Neural crest cell (in vitro differentiated cells): ENCODE data around the gene CYTL1. TPM values are rescaled to one million over a fixed set of nuclear protein-coding genes. Genes with fewer than 3 reads are reported as not detected.

Source experiments
- DNase-seq: peaks from one replicate; pipeline ENCODE4 v3.0.0; 2021; ENCODE audit warnings: low read depth, mixed read lengths, low spot score
- H3K27ac Mint-ChIP-seq: one replicate; pipeline ENCODE4 v1.8.0; 2021; ENCODE audit warnings: mild to moderate bottlenecking, mixed read lengths; ENCODE audit not compliant: unreplicated experiment
- H3K27me3 Mint-ChIP-seq: 2 replicates; pipeline ENCODE4 v1.8.0; 2021; ENCODE audit warnings: low read depth, mild to moderate bottlenecking, mixed read lengths
- H3K36me3 Mint-ChIP-seq: 2 replicates; pipeline ENCODE4 v1.8.0; 2021; ENCODE audit warnings: low read depth, mild to moderate bottlenecking, mixed read lengths
- H3K4me1 Mint-ChIP-seq: 2 replicates; pipeline ENCODE4 v1.8.0; 2021; ENCODE audit warnings: mixed read lengths
- H3K4me3 Mint-ChIP-seq: one replicate; pipeline ENCODE4 v1.8.0; 2021; ENCODE audit warnings: mild to moderate bottlenecking, mixed read lengths
- H3K9me3 Mint-ChIP-seq: 2 replicates; pipeline ENCODE4 v1.8.0; 2021; ENCODE audit warnings: mixed read lengths
- total RNA-seq: library from RNA; stranded (reverse); gene quantifications from 2 replicates; pipeline ENCODE4 v1.2.1, GENCODE V29; 2021
- TF ChIP-seq, protein P1 (sequence below): fragments of 200-600 bp; sonication (generic); conservative IDR thresholded peaks from 2 replicates; pipeline ENCODE4 v1.5.0; 2021; ENCODE audit warnings: antibody characterized with exemption, mild to moderate bottlenecking

The CYTL1 gene
- total RNA-seq, 1 donor from 2014 or later = 13.2 TPM

GRCh38 chr4:5045097-5045496 lies 25.8 kb upstream of the CYTL1 start:
- Mint-ChIP-seq H3K27ac (no peak overlapping the region), H3K9me3 (peaks cover 2% of the 10 kb centered on the region), H3K4me1 (no peaks in the 10 kb centered on the region), H3K4me3 (no peak overlapping the region), H3K36me3 (no peaks in the 10 kb centered on the region), H3K27me3 (peaks cover 12% of the 10 kb centered on the region)
- DNase-seq = no peak
- TF ChIP-seq, protein P1, sequence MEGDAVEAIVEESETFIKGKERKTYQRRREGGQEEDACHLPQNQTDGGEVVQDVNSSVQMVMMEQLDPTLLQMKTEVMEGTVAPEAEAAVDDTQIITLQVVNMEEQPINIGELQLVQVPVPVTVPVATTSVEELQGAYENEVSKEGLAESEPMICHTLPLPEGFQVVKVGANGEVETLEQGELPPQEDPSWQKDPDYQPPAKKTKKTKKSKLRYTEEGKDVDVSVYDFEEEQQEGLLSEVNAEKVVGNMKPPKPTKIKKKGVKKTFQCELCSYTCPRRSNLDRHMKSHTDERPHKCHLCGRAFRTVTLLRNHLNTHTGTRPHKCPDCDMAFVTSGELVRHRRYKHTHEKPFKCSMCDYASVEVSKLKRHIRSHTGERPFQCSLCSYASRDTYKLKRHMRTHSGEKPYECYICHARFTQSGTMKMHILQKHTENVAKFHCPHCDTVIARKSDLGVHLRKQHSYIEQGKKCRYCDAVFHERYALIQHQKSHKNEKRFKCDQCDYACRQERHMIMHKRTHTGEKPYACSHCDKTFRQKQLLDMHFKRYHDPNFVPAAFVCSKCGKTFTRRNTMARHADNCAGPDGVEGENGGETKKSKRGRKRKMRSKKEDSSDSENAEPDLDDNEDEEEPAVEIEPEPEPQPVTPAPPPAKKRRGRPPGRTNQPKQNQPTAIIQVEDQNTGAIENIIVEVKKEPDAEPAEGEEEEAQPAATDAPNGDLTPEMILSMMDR = no peak

DNA sequence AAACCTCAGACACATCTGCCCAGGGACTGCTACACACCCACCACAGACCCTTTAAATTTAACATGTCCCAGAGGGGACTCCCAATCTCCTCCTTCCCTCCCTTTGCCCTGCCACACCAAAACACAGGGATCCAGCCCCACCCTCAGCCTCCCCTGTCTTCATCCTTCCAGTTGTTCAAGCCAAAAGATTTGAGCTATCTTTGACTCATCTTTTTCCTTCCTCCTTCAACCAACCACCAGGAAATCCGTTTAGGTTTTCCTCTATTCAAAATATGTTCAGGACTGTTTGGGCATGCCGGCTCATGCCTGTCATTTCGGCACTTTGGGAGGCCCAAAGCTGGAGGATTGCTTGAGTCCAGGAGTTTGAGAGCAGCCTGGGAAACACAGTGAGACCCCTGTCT lies 25.1 kb upstream of the CYTL1 start:
- Mint-ChIP-seq H3K4me3 (no peak overlapping the region), H3K4me1 (no peaks in the 10 kb centered on the region), H3K27ac (no peak overlapping the region), H3K27me3 (peaks cover 12% of the 10 kb centered on the region), H3K9me3 (peaks cover 2% of the 10 kb centered on the region), H3K36me3 (no peaks in the 10 kb centered on the region)
- no peak for DNase-seq
- TF ChIP-seq, protein P1 = no peak

GRCh38 chr4:5043579-5043978 lies 24.3 kb upstream of the CYTL1 start:
- Mint-ChIP-seq H3K27me3 (peaks cover 12% of the 10 kb centered on the region), H3K9me3 (peaks cover 2% of the 10 kb centered on the region), H3K36me3 (no peaks in the 10 kb centered on the region), H3K4me1 (no peaks in the 10 kb centered on the region), H3K4me3 (no peak overlapping the region), H3K27ac (no peak overlapping the region)
- DNase-seq = no peak
- TF ChIP-seq, protein P1 = no peak

GRCh38 chr4:5041699-5042098 lies 22.4 kb upstream of the CYTL1 start:
- no peak overlapping the region for H3K4me3 Mint-ChIP-seq
- H3K9me3 Mint-ChIP-seq = peaks cover 2% of the 10 kb centered on the region
- H3K4me1 Mint-ChIP-seq = no peaks in the 10 kb centered on the region
- no peak overlapping the region for H3K27ac Mint-ChIP-seq
- TF ChIP-seq, protein P1 = no peak
- H3K27me3 Mint-ChIP-seq = peaks cover 12% of the 10 kb centered on the region
- no peaks in the 10 kb centered on the region for H3K36me3 Mint-ChIP-seq
- no peak for DNase-seq

DNA sequence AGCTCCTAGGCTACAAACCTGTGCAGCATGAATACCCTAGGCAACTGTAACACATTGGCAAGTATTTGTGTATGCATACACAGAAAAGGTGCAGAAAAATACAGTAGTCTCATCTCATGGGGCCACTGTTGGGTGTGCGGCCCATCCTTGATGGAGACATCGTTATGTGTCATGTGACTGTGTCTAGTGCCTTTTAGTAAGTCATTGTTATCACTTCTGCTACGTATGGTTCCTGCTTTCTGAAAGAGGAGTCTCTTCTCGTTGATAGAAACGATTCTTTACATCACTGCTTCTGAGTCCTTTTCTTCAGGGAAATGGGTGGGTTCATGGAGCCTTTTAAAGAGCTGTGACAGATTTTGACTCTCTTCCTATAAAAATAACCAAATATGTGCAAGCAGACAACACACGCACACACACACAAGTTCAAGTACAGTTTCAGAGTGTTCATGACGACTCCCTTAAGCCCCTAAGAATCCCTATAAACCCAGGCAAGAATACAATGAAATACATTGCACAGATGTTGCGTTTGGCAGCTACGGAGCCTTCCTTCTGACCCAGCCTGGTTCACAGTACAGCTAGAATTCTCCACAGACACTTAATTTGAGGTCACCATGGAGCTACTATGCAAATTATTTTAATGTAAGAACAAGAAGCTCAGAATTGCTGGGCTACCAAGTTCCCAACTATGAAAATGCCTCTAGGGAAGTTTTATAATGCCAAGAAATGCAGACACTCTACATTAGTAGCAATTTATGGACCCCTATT lies 21.8 kb upstream of the CYTL1 start:
- H3K36me3 Mint-ChIP-seq = no peaks in the 10 kb centered on the region
- no peak overlapping the region for H3K27ac Mint-ChIP-seq
- no peak overlapping the region for H3K4me3 Mint-ChIP-seq
- DNase-seq = no peak
- H3K4me1 Mint-ChIP-seq = peaks cover 2% of the 10 kb centered on the region
- peaks cover 12% of the 10 kb centered on the region for H3K27me3 Mint-ChIP-seq
- TF ChIP-seq, protein P1 = no peak
- no peaks in the 10 kb centered on the region for H3K9me3 Mint-ChIP-seq
